VCaP (cell line): ENCODE results near the gene GAK.

Source experiments
- H3K27ac ChIP-seq: fragments of 450-650 bp; 2 replicates; pipeline ENCODE4 v1.5.1; 2017
- TF ChIP-seq, protein P1 (sequence below): fragments of 450-650 bp; conservative IDR thresholded peaks from 2 replicates; pipeline ENCODE4 v1.5.1; 2017; ENCODE audit warnings: mild to moderate bottlenecking, moderate library complexity

GAK gene

DNA sequence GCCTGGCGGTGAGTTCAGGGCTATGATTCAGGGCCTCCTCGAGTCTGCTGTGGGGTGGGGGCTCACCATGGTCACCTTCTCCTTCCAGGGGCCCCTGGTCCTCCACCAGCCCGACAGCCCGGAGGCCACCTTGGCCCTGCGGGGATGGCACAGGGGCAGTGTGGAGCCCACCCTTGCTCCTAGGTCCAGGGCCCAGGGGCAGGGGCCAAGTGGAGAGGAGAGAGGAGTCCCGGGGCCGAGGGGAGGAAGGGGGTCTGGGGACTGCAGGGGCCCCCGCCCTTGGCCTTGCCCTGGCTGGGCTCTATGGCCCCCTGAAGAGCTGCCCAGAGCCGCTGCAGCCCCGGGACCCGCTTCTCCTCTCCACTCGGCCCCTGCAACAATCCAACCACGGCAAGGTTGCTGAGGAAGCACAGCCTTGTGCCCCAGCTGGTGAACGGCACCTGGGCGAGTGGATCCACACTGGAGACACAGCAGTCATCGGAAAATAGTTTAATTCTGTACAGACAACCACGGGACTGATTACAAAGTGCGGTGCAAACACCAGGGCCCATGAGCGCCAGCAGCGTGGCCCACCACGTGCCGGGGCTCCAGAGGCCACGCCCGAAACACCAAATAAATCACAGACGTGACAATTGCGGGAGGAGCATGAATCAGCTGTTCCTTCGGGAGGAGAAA, 83.2 kb downstream of the GAK start:
- no peak overlapping the region for H3K27ac ChIP-seq
- TF ChIP-seq, protein P1, sequence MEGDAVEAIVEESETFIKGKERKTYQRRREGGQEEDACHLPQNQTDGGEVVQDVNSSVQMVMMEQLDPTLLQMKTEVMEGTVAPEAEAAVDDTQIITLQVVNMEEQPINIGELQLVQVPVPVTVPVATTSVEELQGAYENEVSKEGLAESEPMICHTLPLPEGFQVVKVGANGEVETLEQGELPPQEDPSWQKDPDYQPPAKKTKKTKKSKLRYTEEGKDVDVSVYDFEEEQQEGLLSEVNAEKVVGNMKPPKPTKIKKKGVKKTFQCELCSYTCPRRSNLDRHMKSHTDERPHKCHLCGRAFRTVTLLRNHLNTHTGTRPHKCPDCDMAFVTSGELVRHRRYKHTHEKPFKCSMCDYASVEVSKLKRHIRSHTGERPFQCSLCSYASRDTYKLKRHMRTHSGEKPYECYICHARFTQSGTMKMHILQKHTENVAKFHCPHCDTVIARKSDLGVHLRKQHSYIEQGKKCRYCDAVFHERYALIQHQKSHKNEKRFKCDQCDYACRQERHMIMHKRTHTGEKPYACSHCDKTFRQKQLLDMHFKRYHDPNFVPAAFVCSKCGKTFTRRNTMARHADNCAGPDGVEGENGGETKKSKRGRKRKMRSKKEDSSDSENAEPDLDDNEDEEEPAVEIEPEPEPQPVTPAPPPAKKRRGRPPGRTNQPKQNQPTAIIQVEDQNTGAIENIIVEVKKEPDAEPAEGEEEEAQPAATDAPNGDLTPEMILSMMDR, result no peak

GRCh38 chr4:848307-848691, 83.8 kb downstream of the GAK start:
- TF ChIP-seq, protein P1, result no peak
- no peak overlapping the region for H3K27ac ChIP-seq

DNA sequence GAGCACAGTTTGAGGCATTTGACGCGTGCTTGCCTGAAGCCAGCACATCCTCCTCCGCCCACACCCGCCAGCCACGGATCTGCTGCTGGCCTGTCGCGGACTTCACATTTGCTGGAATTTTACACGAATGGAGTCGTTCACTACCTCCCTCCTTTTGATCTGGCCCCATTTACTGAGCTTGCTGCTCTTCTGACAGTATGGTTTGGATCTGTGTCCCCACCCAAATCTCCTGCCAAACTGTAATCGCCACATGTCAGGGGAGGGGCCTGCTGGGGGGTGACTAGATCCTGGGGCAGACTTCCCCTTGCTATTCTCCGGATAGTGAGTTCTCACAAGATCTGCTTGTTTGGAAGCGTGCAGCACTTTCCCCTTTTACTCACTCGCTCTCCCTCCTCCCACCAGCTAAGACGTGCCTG, 86.3 kb downstream of the GAK start:
- no peak overlapping the region for H3K27ac ChIP-seq
- TF ChIP-seq, protein P1, result no peak

GRCh38 chr4:845233-845835, 86.8 kb downstream of the GAK start:
- TF ChIP-seq, protein P1, result no peak
- no peak overlapping the region for H3K27ac ChIP-seq

DNA sequence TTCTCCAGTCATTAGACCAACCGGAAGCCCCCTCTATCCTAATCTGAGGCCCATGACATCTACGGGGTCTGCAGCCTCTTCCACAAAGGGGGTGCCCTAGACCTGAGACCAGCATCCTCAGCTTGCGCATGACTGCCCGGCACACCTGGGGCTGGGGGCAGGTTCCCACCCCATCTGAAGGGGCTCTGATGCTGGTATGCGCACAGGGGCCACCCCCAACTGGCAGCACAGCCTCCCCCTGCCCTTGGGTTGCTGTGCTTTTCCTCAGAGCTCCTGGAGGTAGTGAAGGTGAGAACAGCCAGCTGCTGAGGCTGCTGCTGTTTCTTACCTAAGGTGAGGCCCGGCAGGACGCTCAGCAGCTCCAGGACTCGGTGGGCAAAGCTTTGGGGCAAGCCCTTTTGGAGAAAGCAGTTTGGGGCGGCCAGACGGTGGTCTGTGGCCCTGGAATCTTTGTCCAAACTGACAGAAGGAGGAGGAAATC, 87.3 kb downstream of the GAK start:
- H3K27ac ChIP-seq, result no peak overlapping the region
- TF ChIP-seq, protein P1, result no peak

DNA sequence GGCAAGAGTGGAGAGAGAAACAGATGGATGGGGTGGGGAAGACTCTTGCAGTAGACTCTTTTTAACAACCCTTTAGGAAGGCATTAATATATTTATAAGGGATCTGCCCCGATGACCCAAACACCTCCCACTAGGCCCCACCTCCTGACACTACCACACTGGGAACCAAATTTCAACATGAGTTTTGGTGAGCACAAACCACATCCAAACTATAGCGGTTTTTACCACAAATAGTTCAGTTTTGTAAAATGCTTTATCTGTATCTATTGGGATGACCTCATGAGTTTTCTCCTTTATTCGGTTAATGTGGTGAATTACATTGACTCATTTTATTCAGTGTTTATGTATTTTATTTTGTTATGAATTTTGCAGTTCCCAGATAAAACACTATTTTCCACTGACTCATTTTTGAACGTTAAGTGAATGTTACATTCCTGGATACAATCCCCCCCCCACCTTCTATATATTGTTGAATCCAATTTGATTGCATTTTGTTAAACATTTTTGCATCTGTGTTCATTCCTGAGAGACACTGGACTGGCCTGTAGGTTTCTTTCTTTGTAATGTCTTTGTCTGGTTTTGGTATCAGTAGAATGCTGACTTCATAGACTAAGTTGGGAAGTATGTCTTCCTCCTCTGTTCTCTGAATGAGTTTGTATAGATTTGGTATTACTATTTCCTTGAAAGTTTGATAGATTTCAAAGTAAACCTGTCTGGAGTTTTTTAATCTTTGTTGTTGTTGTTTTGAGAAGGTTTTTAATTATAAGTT, 92.3 kb downstream of the GAK start:
- TF ChIP-seq, protein P1, result no peak
- H3K27ac ChIP-seq, result no peak overlapping the region

DNA sequence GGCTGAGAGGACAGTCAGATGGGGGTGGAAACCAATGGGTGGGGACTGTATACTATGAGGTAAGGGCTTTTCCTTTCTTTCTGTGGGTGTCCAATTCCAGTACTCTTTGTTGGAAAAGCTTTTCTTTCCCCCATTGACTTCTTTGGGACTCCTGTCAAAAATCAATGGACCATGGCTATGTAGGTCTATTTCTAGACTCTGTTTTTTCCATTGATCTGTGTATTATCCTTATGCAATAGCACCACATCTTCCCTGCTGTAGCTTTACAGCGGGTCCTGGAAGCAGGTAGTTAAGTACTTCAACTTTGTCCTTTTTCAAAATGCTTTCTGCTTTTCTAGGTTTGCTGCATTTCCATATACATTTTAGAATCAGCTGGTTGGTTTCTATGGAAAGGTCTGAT, 94.3 kb downstream of the GAK start:
- TF ChIP-seq, protein P1, result no peak
- H3K27ac ChIP-seq, result no peak overlapping the region
